Right forelimb (tissue), 1 donor: Measurements from ENCODE around the gene PDGFB.

Source experiments
- DNase-seq: peaks from one replicate; pipeline ENCODE4 v3.0.0-alpha.2; 2018

The PDGFB gene

DNA sequence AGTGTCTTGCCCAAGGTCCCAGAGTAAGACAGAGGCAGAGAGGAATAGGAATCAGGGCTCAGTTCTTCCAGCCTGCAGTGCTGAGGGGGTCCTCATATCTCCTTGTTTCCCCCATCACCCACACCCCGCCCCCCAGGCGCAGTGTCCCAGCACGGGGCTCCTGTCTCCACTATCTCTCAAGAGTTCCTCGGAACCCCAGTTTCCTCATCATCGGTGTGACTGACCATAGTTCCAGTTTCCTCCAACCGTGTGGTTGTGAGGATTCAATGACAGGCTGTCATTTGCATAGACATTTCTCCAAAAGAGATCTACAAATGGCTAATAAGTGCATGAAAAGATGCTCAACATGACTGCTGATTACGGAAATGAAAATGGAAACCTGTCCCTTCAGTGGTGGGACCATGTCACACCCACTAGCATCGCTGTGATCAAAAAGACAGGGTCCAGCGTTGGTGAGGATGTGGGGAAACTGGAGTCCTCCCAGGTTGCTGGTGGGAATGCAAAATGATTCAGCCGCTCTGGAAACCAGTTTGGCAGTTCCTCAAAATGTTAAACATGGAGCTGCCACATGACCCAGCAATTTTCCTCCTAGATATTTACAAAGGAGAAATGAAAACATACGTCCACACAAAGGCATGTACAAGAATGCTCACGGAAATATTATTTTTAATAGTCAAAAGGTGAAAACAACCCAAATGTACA, 31.8 kb upstream of the PDGFB start:
- DNase-seq, result no peak

DNA sequence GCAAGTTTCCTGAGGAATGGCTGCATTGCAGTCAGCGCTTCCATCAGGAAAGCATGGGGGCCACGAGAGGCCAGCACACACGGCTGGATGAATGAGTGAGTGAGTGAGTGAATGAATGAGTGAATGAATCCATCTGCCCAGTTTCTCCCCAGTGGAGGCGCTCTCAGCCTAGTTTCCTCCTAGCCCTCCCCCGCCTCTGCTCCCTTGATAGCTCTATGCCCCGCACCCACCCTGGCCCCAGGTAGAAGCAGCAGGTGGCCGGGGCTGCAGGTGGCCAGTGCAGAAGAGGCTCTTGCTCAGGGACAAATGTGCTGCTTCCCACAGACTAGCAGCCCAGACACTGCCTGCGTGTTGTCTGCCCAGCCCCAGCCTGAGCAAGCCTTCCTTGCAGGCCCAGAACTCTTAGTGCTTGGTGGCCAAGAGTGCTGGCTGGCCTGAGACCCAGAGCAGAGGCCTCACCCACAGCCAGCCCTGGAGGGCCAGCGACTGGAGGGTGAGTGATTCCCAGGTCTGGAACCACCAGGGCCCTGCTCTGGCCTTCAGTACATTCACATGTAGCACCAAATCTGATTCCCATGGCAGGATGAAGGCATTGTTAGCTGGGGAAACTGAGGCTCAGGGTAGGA, 31.1 kb upstream of the PDGFB start:
- no peak for DNase-seq

DNA sequence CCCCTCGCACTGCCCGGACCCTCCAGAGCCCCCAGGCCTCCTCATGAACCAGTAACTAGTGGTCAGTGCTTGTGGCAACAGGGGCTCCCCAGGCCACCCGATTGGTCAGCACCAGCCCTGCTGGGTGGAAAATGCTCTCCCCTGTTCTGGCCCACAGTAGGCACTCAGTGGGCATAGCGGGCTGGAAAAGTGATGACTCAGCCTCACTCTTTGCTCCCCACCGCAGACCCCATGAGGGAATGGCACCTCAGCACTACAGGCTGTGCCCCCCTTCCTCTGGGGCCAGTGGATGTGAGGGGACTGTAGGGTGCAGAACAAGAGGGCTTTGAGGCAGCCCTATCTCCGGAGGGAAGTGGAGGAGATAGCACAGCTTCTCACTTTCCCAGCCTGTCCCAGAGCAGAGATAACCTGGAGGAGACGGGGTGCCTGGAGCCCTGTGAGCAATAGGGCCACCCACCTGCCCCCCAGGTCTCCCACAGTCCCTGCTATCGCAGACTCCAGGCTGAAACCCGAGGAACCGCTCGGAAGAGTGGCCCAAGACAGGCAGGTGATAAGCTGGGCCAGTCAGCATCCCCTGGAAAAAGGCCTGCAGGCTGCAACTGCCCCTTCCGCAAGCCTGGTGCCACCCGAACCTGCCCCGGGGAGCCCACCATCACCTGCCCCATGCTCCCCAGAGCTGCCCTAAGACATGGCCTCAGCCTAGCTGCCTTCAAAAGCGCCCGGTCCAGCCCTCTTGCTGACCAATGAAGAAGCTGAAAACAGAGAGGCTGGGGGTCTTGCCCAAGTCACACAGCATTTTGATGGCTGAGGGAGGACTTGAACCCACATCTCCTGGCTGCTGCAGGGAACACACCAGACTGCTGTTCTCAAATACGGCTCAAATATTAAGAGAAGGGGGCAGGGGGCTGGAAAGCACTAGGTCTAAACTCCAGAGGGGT, 29.4 kb upstream of the PDGFB start:
- no peak for DNase-seq

DNA sequence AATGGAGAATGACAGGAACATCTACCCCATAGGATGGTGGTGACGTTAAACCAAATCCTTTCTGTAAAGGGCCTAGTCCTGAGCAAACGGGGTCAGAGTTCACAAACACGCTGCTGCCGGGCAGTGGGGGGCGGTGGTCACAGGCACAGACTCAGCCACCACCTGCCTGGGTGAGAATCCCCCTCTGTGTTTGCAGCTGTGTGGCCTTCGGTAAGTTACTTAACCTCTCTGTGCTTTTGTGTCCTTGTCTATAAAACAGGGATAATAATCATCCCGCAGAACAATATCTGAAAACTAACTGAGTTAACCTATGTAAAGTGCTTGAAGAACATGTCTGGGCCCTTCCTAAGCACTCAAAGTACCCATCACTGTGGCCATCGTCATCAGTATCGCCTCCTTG, 26.0 kb upstream of the PDGFB start:
- DNase-seq, result no peak

DNA sequence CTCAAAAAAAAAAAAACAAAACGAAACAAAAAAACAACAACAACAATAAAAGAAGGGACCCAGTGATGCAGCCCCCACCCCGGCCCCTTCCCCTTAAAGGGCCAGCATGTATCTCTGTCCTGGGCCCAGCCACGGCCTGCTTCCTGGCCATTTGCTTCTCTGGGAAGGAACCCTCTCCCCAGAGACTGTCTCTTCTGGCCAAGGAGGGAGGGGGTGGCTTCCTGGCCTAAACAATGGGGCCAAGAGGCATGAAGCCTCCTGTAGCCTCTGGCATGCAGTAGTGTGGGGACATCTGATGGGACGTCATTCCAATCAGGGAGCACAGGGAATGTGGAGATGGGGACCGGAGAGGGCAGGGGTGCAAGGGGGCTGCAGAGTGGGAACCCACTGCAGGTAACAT, 25.5 kb upstream of the PDGFB start:
- DNase-seq, result no peak

DNA sequence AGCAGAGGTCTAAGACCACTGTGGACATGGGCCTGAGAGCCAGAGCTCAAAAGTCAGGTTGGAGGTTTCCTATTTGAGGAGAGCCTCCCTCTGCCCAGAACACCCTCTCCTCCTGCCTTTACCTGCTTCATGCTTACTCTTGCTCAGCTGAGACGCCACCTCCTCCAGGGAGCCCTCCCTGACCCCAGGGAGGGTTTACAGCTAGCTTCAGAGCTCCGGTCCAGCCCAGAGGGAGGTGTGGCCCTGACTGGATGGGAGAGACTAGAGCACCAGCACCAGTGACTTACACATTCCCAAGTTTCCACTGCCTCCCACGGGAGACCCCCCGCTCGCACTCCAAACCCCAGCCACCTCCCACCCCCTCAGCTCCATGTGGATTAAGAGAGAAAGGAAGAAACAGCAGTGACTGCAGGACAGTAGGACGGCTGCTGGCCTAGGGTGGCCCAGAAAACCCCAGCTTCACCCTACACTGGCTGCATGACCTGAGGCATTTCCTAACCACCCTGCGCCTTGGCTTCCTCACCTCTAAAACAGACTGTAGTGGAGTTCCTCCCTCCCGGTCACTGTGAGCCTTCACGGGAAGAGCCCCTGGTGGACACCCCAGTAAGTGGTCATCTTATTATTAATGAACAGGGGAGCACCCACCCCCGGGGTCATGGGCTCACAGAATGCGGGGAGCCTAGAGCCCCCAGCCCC, 24.5 kb upstream of the PDGFB start:
- no peak for DNase-seq

DNA sequence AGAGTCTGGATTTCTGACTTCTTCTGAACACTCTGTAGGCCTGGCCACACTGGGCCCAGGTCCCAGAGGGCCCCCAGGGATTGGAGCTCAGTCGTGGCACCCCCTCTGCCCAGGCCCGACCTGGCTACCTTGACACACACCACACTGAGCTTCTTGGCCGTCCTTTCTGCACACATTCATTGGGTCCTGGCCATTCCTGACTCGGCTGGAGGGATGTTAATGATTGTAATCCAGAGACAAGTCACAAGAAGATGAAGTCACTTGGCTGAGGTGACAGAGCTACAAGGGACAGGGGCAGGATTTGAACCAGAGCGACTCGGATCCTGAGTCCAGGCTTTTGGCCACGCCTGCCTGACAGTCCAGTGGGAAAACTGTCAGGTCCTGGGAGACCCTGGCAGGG, 23.9 kb upstream of the PDGFB start:
- no peak for DNase-seq

DNA sequence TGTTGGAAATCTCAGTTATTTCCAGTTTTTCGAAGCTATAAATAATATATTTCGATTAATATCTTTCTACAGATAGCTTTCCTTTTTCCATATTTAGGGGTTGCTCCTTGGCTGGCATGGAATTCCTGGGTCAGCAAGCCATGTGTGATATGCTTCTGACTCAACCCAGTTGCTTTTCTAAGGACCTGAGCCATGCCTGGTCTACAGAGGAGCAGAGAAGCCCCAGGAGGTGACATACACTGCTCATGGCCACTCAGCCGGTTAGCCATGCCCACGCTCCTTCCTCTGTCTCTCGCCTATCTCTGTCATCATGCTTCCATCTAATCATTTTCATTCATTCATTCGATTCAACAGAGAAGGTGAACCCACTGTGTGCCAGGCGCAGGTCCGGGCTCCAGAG, 23.2 kb upstream of the PDGFB start:
- DNase-seq, result no peak

DNA sequence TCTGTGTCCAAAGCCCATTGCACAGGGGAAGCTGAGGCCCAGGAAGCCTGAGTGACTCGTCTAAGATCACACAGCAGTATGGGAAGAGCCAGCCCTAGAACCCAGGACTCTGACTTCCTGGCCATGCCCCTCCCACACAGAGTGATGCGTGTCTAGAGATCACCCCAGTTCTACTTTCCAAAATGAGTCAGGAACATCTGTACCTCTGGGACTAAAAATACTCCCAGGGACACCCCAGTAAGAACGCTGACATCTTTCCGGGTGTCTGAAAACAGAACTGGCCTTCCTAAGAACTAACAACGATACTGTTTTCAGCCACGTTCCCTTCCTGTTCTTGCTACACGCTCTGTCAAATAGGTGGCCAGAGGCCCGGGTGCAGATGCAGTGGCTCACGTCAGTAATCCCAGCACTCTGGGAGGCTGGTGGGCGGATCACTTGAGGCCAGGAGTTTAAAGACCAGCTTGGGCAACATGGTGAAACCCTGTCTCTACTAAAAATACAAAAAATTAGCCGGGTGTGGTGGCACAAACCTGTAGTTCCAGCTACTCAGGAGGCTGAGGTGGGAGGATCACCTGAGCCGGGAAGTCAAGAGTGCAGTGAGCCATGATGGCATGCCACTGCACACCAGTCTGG, 21.7 kb upstream of the PDGFB start:
- no peak for DNase-seq

DNA sequence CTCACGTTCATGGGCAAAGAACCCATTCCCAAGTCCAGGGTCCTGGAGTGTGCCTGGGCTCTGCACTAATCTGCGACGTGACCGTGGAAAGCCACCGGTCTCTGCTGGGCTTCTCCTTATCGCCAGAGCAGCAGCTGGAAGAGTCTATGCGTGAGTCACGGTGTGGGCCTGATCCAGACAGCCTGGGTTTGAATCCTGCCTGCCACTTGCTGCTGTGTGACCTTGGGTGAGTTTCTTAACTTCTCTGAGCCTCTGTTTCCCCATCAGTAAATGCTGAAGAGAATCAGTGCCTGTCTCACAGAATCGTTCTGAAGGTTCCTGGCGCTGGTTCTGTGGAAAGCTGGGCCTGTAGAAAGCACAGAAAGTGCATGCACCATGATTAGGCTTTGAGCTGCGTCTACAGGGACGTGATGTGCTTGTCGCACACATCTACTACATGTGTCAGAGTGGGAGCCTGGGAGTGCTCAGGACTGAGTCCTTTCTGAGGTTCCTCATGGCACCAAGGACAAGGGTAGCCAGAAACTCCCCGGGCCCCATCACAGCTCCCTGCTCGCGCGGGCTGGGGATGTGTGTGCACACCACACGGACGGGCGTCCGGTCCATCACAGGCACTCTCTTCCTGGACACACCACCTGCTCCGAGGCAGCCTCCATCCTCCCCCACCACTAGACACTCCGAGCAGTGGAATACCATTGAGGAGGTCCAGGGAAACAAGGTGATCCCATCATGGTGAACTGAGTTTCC, 20.5 kb upstream of the PDGFB start:
- no peak for DNase-seq

DNA sequence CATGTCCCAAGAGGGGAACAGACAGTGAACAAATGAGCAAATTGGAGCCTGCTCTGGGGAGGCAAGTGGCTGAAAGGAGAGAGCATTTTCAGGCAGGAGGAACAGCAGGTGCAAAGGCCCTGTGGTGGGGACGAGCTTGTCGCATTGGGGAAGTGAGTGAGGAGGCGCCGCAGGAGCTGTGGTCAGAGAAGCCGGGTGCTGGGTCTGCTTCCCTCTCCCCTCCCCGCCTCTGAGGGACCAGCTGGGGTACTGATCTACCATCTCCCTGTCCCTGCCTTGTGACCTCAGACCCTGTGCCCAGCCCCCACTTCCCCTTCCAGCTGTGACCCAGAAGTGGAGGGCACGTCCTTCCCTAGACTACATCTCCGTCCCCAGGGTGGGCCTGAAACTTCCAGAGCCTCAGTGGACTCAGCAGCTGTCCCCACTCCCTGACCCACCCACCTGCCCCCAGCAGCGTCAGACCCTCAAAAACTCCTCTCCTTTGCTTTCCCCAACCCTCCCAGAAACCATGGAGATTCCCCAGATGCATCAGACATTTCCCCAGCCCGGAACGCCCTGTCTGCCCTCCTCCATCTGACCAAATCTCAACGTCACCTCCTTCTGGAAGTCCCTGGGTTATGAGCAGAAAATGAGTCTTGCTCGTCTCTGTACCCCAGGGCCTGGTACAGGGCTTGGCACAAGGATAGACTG, 19.7 kb upstream of the PDGFB start:
- DNase-seq, result no peak

DNA sequence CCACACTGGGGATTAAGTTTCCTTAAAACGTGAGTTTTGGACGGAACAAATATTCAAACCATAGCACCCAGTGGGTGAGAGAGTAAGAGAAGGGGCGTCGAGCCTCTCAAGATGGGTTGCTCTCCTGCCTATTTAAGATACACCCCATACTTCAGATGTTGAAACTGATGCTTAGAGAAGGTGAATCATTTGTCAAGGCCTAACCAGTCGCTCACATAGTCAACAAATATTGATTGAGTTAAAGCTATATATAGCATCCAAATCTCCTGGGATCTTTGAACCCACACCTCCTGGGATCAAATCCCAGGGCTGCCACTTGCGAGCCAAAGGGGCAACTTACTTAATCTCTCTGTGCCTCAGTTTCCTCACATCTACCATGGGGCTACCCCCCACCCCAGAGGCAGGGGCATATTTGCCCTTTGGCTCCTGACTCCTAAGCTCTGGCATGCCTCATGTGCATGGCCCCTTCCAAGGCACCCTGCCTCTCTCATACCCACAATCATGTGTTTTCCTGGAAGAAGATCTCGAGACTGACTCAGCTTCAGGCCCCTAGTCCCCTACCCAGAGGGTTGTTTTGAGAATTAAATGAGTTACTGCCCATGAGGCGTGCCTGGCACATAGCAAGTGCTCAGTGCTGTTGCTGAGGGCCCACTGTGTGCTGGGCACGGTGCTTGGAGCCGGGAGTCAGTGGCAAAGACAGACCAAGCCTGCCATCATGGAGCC, 19.0 kb upstream of the PDGFB start:
- DNase-seq, result no peak

DNA sequence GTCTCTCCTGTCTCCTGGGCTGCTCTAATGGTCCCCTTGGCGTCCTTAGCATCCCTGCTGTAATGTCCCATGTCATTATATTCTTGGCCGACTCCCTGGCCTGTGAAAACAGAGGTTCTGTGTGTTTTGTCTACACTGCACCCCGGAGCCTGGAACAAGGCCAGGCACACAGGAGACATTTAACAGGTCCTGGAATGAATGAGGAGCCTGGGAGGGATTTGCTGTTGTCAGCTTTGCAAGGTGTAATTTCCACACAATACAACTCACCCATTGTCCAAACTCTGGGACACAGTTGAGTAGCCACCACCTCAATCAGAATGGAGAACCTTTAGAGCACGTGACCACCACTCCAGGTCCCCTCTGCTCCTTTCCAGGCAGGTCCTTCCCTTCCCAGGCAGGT, 14.9 kb upstream of the PDGFB start:
- DNase-seq, result no peak

DNA sequence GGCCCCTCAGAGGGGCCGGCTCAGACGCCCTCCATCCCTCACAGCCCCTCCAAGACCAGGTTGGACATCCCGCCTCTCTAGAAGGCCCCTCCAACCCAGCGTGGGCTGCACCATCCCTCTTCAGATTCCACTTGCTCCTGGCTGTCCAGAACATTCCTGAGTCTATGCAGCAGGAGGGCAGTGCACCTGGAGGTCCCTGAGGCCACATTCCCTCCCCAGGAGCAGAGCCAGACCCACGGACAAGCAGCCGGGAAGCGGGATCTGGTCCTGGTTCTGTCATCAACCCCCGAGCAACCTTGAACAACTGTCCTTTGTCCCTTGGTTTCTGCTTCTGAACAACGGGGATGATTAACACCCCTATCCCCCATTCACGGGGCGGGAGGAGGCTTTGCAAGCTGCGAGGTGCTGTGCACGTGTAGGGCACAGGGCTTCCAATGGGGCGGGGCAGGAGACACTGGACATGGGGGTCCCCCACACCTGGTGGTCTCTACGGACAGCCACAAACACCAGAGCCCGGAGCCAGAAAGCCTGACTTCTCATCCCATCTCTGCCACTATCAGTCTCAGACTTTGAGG, 13.2 kb upstream of the PDGFB start:
- DNase-seq, result no peak

DNA sequence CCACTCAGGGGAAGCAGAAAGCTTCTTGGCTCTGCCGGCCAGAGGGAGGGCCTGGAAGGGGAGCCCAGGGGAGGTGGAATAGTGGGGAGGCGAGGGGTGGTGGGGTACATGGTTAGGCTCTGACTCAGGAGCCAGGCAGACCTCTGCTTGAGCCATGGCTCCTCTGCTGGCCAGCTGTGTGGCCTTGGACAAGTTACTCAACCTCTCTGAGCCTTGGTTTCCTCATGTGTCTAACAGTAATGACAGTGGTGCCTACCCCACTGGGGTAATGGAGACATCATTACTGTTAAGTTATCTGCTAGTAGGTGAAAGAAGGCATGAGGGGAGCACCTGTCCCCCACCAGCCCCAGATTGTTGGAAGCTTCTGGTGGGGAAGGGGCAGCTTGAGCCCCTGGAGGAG, 12.2 kb upstream of the PDGFB start:
- no peak for DNase-seq

DNA sequence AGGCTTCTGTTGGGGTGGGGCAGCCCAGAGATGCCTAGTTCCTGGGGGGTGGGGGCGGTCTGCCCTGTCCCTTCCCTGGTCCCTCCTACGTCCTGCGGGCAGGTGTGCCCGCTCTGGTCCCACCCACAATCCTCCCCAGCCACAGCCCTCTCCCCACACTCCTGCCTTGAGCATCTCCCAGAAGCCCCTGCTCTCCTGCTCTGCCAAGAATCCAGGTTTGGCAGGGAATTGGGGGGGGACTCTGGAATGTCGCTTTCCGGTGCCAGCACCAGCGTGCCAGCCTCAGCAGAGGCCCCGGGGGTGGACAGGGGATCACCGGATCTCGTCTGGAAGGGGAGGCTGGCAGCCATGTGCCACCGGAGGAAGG, 11.4 kb upstream of the PDGFB start:
- no peak for DNase-seq

DNA sequence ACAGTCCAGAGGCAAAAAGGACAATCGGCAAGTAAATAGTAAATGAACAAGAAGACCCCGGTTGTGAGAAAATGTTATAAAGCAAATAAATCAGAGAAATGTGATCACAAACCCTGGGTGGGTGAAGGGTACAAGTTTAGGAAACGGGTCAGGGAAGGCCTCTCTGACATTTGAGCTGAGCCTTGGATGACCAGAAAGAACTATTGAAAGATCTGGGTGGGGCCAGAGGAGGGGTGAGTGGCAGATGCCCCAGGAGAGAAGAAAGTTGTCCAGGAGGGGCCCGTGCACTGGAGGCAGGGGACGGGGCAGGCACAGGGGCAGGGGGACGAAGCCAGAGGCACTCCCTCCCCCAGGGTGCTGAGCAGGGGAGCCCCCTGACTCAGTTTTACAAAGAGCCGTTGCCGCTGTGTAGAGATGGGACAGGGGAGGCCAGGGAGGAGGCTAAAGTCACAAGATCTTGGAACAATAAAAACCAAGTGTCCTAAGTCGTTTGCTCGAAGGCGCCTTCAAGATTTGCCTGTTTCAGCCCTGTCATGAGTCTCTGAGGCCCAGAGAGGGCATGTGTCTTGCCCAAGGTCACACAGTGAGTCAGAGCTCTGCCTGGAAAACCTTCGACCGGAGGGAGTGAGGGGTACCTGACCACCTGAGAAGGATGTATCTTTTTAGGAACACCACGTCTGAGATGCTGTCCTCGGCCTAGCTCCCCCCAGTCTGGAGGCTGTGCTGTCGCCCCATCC, 10.8 kb upstream of the PDGFB start:
- no peak for DNase-seq

DNA sequence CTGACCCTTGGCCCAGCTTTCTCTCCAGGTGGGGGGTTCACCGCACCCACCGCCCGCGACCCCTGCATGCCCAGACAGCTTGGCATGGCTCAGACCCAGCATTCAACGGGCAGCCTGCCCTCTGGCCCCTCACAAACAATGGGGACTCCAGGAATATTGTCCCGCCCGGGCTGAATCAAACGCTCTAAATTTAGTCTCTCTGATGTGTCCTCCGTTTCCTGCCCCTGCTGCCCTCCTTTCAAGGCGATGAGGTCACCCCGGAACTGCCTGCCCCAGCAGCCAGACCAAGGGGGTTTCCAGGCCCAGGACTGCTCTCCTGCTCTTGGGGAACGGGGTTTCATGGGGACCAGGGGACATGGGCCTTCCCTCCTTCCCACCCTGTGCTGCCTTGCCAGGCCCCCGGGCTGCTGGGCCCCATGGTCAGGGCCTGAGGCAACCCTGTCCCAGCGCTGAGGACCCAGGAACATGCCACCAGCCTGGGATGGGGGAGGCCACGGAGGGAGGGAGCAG, 10.1 kb upstream of the PDGFB start:
- DNase-seq, result no peak

DNA sequence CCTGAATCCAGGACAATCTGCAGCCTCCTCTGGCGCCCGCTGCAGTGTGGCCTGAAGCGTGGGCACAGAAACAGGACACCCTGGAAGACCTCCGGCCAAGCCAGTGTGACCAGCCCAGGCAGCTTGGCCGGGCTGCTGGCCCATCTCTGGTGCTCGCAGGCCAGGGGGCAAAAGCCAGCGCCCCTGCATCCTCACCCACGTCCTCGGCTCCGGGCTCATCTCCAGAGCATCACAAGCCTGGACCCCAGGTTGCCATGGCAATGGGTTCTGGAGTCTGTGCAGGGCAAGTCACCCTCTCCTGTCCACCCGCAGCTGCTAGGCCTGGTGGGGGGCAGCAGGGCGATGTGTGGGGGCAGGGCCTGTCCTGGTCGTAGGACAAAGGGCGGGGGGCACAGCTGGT, 9.3 kb upstream of the PDGFB start:
- DNase-seq, result no peak
